Liver (tissue), 9 donors: ENCODE results near the gene RPS6KB1. TPM values are rescaled to one million over a fixed set of nuclear protein-coding genes. Genes with fewer than 3 reads are reported as not detected.

Experiments used
- DNase-seq: peaks from one replicate; pipeline ENCODE4 v3.0.0-alpha.2; 2017; ENCODE audit warnings: low spot score
- H3K27ac ChIP-seq, 2 donors: one replicate each; pipeline ENCODE4 v1.7.0; 2013; ENCODE audit warnings: inconsistent platforms in 2 of 2, low read length in 2 of 2, control low read depth in 1 of 2, low read depth in 1 of 2, mild to moderate bottlenecking in 1 of 2
- H3K27me3 ChIP-seq, 4 donors: one replicate each; pipeline versions ENCODE4 v1.6.1 to v1.7.0; 2013; ENCODE audit warnings: low read length in 3 of 4, inconsistent platforms in 1 of 4, mild to moderate bottlenecking in 1 of 4, moderate library complexity in 1 of 4; ENCODE audit not compliant: control insufficient read depth in 4 of 4, insufficient read depth in 4 of 4
- H3K36me3 ChIP-seq, 4 donors: one replicate each; pipeline versions ENCODE4 v1.6.1 to v1.7.0; 2013; ENCODE audit warnings: low read length in 3 of 4, mild to moderate bottlenecking in 3 of 4, low read depth in 1 of 4, moderate library complexity in 1 of 4; ENCODE audit not compliant: control insufficient read depth in 4 of 4, insufficient read depth in 3 of 4
- H3K4me1 ChIP-seq, 4 donors: one replicate each; pipeline versions ENCODE4 v1.6.1 to v1.7.0; 2013; ENCODE audit warnings: low read length in 3 of 4, mild to moderate bottlenecking in 3 of 4, moderate library complexity in 1 of 4; ENCODE audit not compliant: control insufficient read depth in 4 of 4, insufficient read depth in 4 of 4
- H3K4me3 ChIP-seq, 3 donors: one replicate each; pipeline versions ENCODE4 v1.6.1 to v1.7.0; 2013; ENCODE audit warnings: low read length in 3 of 3, control low read depth in 1 of 3, low read depth in 1 of 3, mild to moderate bottlenecking in 1 of 3
- H3K9ac ChIP-seq, 2 donors: one replicate each; pipeline ENCODE4 v1.7.0; 2013; ENCODE audit warnings: low read length in 2 of 2, mild to moderate bottlenecking in 2 of 2, moderate library complexity in 2 of 2, control low read depth in 1 of 2, low read depth in 1 of 2
- H3K9me3 ChIP-seq, 4 donors: one replicate each; pipeline versions ENCODE4 v1.6.1 to v1.7.0; 2013; ENCODE audit warnings: low read length in 3 of 4; ENCODE audit not compliant: control insufficient read depth in 4 of 4
- EGR1 ChIP-seq, 2 donors: IDR thresholded peaks; 2 replicates each; pipeline ENCODE4 v1.6.1; 2016 to 2018; ENCODE audit warnings: antibody characterized with exemption in 2 of 2, low read depth in 2 of 2
- FOXA1 ChIP-seq: IDR thresholded peaks from 2 replicates; pipeline ENCODE4 v1.6.1; 2016; ENCODE audit warnings: antibody characterized with exemption
- FOXA2 ChIP-seq: IDR thresholded peaks from 2 replicates; pipeline ENCODE4 v1.6.1; 2016; ENCODE audit warnings: antibody characterized with exemption
- GABPA ChIP-seq, 2 donors: IDR thresholded peaks in 1 of 2; conservative IDR thresholded peaks in 1 of 2; 2 replicates each; pipeline ENCODE4 v1.6.1; 2016; ENCODE audit warnings: antibody characterized with exemption in 2 of 2, mild to moderate bottlenecking in 1 of 2, moderate library complexity in 1 of 2
- HNF4A ChIP-seq, 2 donors: conservative IDR thresholded peaks; 2 replicates each; pipeline ENCODE4 v1.6.1; 2016; ENCODE audit warnings: antibody characterized with exemption in 2 of 2, mild to moderate bottlenecking in 2 of 2
- HNF4G ChIP-seq: IDR thresholded peaks from 2 replicates; pipeline ENCODE4 v1.6.1; 2016; ENCODE audit warnings: antibody characterized with exemption
- JUND ChIP-seq, 2 donors: IDR thresholded peaks; 2 replicates each; pipeline ENCODE4 v1.6.1; 2016; ENCODE audit warnings: antibody characterized with exemption in 2 of 2
- NR2F2 ChIP-seq: IDR thresholded peaks from 2 replicates; pipeline ENCODE4 v1.6.1; 2016; ENCODE audit warnings: antibody characterized with exemption
- RAD21 ChIP-seq, 2 donors: IDR thresholded peaks; 2 replicates each; pipeline ENCODE4 v1.6.1; 2016; ENCODE audit warnings: antibody characterized with exemption in 2 of 2, mild to moderate bottlenecking in 2 of 2
- RXRA ChIP-seq, 2 donors: IDR thresholded peaks; 2 replicates each; pipeline ENCODE4 v1.6.1; 2017 to 2018; ENCODE audit warnings: antibody characterized with exemption in 2 of 2, mild to moderate bottlenecking in 1 of 2
- SP1 ChIP-seq: IDR thresholded peaks from 2 replicates; pipeline ENCODE4 v1.6.1; 2018; ENCODE audit warnings: antibody characterized with exemption, mild to moderate bottlenecking
- TAF1 ChIP-seq: conservative IDR thresholded peaks from 2 replicates; pipeline ENCODE4 v1.6.1; 2016; ENCODE audit warnings: antibody characterized with exemption, mild to moderate bottlenecking
- YY1 ChIP-seq: IDR thresholded peaks from 2 replicates; pipeline ENCODE4 v1.6.1; 2016; ENCODE audit warnings: antibody characterized with exemption, mild to moderate bottlenecking
- WGBS: extraction: QIAGEN DNeasy Blood & Tissue Kit; methylation state at CpG from one replicate; pipeline ENCODE4 v1.1.7; 2013; 5-methylcytosine and 5-hydroxymethylcytosine counted together
- polyA plus RNA-seq, 2 donors: library from polyadenylated mRNA; stranded (reverse) in 1 of 2; unstranded in 1 of 2; fragments of 200-250 nt in 1 of 2; fragments of >200 nt in 1 of 2; fragmentation: Nextera tagmentation in 1 of 2; extraction: Ambion mirVana in 1 of 2; gene quantifications; one replicate each; pipeline versions ENCODE4 v1.2.1 to v1.2.3, GENCODE V29; 2013 to 2015
- total RNA-seq, 2 donors: library from RNA; depleted of rRNA; stranded (reverse); fragments of >200 nt; gene quantifications; one replicate each; pipeline ENCODE4 v1.2.3, GENCODE V29; 2014
- TF ChIP-seq, protein P1 (sequence below): IDR thresholded peaks from 2 replicates; pipeline ENCODE4 v1.6.1; 2016; ENCODE audit warnings: antibody characterized with exemption
- TF ChIP-seq, protein P2 (sequence below): fragments of 150-350 bp; IDR thresholded peaks from 2 replicates; pipeline ENCODE4 v1.5.1; 2017; ENCODE audit warnings: improper control_type of control experiment, low read depth, low read length; ENCODE audit not compliant: missing input control
- TF ChIP-seq, protein P3 (sequence below): IDR thresholded peaks from 2 replicates; pipeline ENCODE4 v1.6.1; 2016; ENCODE audit warnings: antibody characterized with exemption
- TF ChIP-seq, protein P4 (sequence below): IDR thresholded peaks from 2 replicates; pipeline ENCODE4 v1.6.1; 2016; ENCODE audit warnings: antibody characterized with exemption, mild to moderate bottlenecking
- TF ChIP-seq, protein P5 (sequence below): IDR thresholded peaks from 2 replicates; pipeline ENCODE4 v1.6.1; 2016; ENCODE audit warnings: antibody characterized with exemption
- donor health status: healthy.
- donor health status: healthy.
- donor health status: healthy.
- donor health status: healthy.
- donor health status: healthy.

RPS6KB1 gene
- total and polyA plus RNA-seq, 4 donors: 5.6 to 22.1 (median 15.3) TPM

GRCh38 chr17:59844884-59845594 is 47.9 kb upstream of the RPS6KB1 start:
- Histone ChIP-seq H3K9me3 (no peaks in the 10 kb centered on the region), H3K4me1 (peaks cover 14 to 44% (median 32%) of the 10 kb centered on the region in 4 donors), H3K4me3 (no peak overlapping the region), H3K27ac (peak overlapping the region; percentile 96 to 99), H3K9ac (peak overlapping the region in 1 of 2 donors; percentile 55), H3K27me3 (no peaks in the 10 kb centered on the region), H3K36me3 (peaks cover 0 to 8% (median 2%) of the 10 kb centered on the region in 4 donors)
- WGBS: 67% methylated on average over 3 of the region's 3 CpGs
- no peak for DNase-seq
- TF ChIP-seq RXRA (IDR thresholded peaks at IDR 0.05) (no peak), TAF1 (peak; percentile 1)

DNA sequence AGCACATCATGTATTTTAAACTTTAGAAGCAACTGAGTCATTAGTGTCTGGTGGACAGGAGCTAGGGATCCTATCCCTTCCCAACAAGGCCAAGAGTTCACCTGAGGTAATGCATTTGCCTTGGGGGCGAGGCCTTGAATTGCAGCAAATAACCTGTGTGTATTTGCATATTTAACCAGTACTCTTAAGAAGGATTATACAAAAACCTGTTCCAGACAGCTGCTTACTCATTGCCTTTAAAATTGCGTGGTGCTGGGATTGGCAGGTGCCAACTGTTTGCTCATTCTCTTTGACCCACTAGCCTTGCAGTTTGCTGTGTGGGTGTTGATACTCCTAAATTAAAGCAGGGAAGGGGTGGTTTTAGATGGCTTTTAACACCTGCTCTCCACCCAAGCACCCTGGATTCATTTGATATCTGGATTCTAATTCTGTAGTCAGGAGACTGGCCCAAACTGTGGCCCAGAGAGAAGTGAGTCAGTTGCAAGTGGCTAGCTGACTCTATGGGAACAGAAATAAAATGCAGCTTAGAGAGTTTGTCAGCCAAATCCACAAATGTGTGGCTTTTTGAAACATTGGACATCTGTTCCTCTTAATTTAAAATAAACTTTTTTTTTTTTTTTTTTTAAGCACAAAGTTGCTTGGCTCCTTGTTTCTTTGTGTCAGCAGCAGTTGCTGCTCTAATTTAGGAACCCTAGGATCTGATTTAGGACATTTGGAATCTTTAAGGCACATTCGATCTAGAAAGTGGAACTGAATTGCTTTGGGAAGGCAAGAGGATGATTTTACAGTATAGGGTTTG is 47.1 kb upstream of the RPS6KB1 start:
- Histone ChIP-seq H3K36me3 (peaks cover 0 to 2% (median under 1%) of the 10 kb centered on the region in 4 donors), H3K4me3 (no peak overlapping the region), H3K27ac (peak overlapping the region; percentile 96 to 99), H3K9me3 (no peaks in the 10 kb centered on the region), H3K27me3 (no peaks in the 10 kb centered on the region), H3K9ac (peak overlapping the region; percentile 43 to 79), H3K4me1 (peaks cover 14 to 39% (median 32%) of the 10 kb centered on the region in 4 donors)
- WGBS: 21% methylated on average over 3 of the region's 3 CpGs
- DNase-seq: no peak
- peak; percentile 81 for TF ChIP-seq SP1
- peak; percentile 24 for TF ChIP-seq YY1
- TF ChIP-seq, protein P1, sequence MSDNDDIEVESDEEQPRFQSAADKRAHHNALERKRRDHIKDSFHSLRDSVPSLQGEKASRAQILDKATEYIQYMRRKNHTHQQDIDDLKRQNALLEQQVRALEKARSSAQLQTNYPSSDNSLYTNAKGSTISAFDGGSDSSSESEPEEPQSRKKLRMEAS: peak; percentile 46
- TF ChIP-seq, protein P2, sequence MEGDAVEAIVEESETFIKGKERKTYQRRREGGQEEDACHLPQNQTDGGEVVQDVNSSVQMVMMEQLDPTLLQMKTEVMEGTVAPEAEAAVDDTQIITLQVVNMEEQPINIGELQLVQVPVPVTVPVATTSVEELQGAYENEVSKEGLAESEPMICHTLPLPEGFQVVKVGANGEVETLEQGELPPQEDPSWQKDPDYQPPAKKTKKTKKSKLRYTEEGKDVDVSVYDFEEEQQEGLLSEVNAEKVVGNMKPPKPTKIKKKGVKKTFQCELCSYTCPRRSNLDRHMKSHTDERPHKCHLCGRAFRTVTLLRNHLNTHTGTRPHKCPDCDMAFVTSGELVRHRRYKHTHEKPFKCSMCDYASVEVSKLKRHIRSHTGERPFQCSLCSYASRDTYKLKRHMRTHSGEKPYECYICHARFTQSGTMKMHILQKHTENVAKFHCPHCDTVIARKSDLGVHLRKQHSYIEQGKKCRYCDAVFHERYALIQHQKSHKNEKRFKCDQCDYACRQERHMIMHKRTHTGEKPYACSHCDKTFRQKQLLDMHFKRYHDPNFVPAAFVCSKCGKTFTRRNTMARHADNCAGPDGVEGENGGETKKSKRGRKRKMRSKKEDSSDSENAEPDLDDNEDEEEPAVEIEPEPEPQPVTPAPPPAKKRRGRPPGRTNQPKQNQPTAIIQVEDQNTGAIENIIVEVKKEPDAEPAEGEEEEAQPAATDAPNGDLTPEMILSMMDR: no peak
- TF ChIP-seq, protein P3, sequence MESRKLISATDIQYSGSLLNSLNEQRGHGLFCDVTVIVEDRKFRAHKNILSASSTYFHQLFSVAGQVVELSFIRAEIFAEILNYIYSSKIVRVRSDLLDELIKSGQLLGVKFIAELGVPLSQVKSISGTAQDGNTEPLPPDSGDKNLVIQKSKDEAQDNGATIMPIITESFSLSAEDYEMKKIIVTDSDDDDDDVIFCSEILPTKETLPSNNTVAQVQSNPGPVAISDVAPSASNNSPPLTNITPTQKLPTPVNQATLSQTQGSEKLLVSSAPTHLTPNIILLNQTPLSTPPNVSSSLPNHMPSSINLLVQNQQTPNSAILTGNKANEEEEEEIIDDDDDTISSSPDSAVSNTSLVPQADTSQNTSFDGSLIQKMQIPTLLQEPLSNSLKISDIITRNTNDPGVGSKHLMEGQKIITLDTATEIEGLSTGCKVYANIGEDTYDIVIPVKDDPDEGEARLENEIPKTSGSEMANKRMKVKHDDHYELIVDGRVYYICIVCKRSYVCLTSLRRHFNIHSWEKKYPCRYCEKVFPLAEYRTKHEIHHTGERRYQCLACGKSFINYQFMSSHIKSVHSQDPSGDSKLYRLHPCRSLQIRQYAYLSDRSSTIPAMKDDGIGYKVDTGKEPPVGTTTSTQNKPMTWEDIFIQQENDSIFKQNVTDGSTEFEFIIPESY: peak; percentile 36
- peak in 1 of 2 donors; percentile 3 for TF ChIP-seq RAD21 (IDR thresholded peaks at IDR 0.05)
- TF ChIP-seq HNF4A (conservative IDR thresholded peaks at IDR 0.05): peak; percentile 47 to 62
- TF ChIP-seq GABPA (IDR thresholded peaks at IDR 0.05 in 1 of 2, conservative IDR thresholded peaks at IDR 0.05 in 1 of 2): peak in 1 of 2 donors; percentile 6
- peak; percentile 58 for TF ChIP-seq TAF1
- no peak for TF ChIP-seq FOXA1
- TF ChIP-seq, protein P4, sequence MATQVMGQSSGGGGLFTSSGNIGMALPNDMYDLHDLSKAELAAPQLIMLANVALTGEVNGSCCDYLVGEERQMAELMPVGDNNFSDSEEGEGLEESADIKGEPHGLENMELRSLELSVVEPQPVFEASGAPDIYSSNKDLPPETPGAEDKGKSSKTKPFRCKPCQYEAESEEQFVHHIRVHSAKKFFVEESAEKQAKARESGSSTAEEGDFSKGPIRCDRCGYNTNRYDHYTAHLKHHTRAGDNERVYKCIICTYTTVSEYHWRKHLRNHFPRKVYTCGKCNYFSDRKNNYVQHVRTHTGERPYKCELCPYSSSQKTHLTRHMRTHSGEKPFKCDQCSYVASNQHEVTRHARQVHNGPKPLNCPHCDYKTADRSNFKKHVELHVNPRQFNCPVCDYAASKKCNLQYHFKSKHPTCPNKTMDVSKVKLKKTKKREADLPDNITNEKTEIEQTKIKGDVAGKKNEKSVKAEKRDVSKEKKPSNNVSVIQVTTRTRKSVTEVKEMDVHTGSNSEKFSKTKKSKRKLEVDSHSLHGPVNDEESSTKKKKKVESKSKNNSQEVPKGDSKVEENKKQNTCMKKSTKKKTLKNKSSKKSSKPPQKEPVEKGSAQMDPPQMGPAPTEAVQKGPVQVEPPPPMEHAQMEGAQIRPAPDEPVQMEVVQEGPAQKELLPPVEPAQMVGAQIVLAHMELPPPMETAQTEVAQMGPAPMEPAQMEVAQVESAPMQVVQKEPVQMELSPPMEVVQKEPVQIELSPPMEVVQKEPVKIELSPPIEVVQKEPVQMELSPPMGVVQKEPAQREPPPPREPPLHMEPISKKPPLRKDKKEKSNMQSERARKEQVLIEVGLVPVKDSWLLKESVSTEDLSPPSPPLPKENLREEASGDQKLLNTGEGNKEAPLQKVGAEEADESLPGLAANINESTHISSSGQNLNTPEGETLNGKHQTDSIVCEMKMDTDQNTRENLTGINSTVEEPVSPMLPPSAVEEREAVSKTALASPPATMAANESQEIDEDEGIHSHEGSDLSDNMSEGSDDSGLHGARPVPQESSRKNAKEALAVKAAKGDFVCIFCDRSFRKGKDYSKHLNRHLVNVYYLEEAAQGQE: peak; percentile 61
- TF ChIP-seq JUND (IDR thresholded peaks at IDR 0.05): peak; percentile 38 to 79
- TF ChIP-seq, protein P5, sequence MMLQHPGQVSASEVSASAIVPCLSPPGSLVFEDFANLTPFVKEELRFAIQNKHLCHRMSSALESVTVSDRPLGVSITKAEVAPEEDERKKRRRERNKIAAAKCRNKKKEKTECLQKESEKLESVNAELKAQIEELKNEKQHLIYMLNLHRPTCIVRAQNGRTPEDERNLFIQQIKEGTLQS: peak; percentile 14
- no peak for TF ChIP-seq HNF4G
- TF ChIP-seq NR2F2: no peak
- TF ChIP-seq EGR1 (IDR thresholded peaks at IDR 0.05; ENCODE audit: low read depth in 2 of 2): peak; percentile 34 to 44
- TF ChIP-seq FOXA2: peak; percentile 55
- TF ChIP-seq RXRA (IDR thresholded peaks at IDR 0.05): peak; percentile 90 to 94
